HL-60 (cell line): ENCODE measurements around the gene DNAJB4.

Source experiments
- CTCF ChIP-seq: IDR thresholded peaks from one replicate; pipeline ENCODE4 v1.5.1; 2011; ENCODE audit warnings: low read length, control low read depth, inconsistent platforms; ENCODE audit not compliant: insufficient read depth
- POLR2AphosphoS5 ChIP-seq: IDR thresholded peaks from 2 replicates; pipeline ENCODE4 v1.6.1; 2012; ENCODE audit warnings: low read depth
- REST ChIP-seq: IDR thresholded peaks from 2 replicates; pipeline ENCODE4 v1.6.1; 2012; ENCODE audit warnings: low read depth; ENCODE audit not compliant: insufficient replicate concordance

GRCh38 chr1:78019024-78019423 is 14.3 kb downstream of the DNAJB4 start:
- TF ChIP-seq REST (no peak), CTCF (no peak), POLR2AphosphoS5 (no peak)
